ENCODE data around the gene IL20RB. TPM values are rescaled to one million over a fixed set of nuclear protein-coding genes. Genes with fewer than 3 reads are reported as not detected.
"Not testable (repeated sequence)": the region's sequence is repeated elsewhere in the genome, so short reads cannot be mapped to it uniquely, and the experiment has no call there.

IL20RB gene
- total RNA-seq, 3 donors from 2014 or later, result 0.60 to 1.7 (median 1.2) TPM

DNA sequence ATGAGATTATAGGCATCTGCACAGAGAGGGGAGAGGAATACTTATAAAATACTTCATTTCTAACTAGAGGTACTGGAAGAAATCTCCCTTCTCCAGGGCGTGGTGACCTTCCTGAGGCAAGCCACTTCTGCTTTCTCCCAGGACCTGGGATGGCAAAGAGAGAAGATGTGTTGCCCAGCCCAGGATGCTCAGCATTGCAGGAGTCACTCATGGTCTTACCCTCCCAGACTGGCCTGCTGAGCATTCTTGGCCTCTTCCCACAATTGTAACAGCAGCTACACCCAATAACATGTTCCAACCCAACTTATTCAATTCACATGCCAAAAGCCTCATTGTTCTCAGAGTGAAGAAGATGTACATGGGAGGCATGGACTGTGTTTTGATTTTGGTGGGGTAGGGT is 37.9 kb downstream of the IL20RB start:
- TF ChIP-seq, protein P1, sequence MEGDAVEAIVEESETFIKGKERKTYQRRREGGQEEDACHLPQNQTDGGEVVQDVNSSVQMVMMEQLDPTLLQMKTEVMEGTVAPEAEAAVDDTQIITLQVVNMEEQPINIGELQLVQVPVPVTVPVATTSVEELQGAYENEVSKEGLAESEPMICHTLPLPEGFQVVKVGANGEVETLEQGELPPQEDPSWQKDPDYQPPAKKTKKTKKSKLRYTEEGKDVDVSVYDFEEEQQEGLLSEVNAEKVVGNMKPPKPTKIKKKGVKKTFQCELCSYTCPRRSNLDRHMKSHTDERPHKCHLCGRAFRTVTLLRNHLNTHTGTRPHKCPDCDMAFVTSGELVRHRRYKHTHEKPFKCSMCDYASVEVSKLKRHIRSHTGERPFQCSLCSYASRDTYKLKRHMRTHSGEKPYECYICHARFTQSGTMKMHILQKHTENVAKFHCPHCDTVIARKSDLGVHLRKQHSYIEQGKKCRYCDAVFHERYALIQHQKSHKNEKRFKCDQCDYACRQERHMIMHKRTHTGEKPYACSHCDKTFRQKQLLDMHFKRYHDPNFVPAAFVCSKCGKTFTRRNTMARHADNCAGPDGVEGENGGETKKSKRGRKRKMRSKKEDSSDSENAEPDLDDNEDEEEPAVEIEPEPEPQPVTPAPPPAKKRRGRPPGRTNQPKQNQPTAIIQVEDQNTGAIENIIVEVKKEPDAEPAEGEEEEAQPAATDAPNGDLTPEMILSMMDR (IDR thresholded peaks at IDR 0.05), result no peak
- Histone ChIP-seq H3K36me3 (ENCODE audit: low read depth) (no peaks in the 10 kb centered on the region), H3K4me1 (ENCODE audit: low read depth) (peaks cover 15% of the 10 kb centered on the region), H3K9me3 (no peaks in the 10 kb centered on the region), H3K4me3 (no peak overlapping the region)
- peak; percentile 39 for ATAC-seq
- intact Hi-C loops (cut with DNase I, micrococcal nuclease), result no loop called here
- DNase-seq, result no peak

GRCh38 chr3:137000039-137000438 is 42.3 kb downstream of the IL20RB start:
- Histone ChIP-seq H3K4me3 (no peak overlapping the region), H3K4me1 (ENCODE audit: low read depth) (peaks cover 7% of the 10 kb centered on the region), H3K9me3 (no peaks in the 10 kb centered on the region), H3K36me3 (ENCODE audit: low read depth) (no peaks in the 10 kb centered on the region)
- intact Hi-C loops (cut with DNase I, micrococcal nuclease), result no loop called here
- DNase-seq (no peak), ATAC-seq (no peak)
- TF ChIP-seq, protein P1 (IDR thresholded peaks at IDR 0.05), result no peak

- ATAC-seq; H3K36me3 ChIP-seq (ENCODE audit: low read depth); intact Hi-C loops (cut with DNase I, micrococcal nuclease); H3K4me1 ChIP-seq (ENCODE audit: low read depth); H3K9me3 ChIP-seq; DNase-seq; H3K4me3 ChIP-seq: not testable (repeated sequence)
Measured at GRCh38 chr3:137007376-137007775, 49.6 kb downstream of the IL20RB start.

- H3K4me3 ChIP-seq, result no peak overlapping the region
- no peak for ATAC-seq
- no peaks in the 10 kb centered on the region for H3K9me3 ChIP-seq
- no peak for DNase-seq
- TF ChIP-seq, protein P1 (IDR thresholded peaks at IDR 0.05), result no peak
- no peaks in the 10 kb centered on the region for H3K36me3 ChIP-seq (ENCODE audit: low read depth)
- no peaks in the 10 kb centered on the region for H3K4me1 ChIP-seq (ENCODE audit: low read depth)
- intact Hi-C loops (cut with DNase I, micrococcal nuclease), result no loop called here
Measured at GRCh38 chr3:137008131-137008530, 50.3 kb downstream of the IL20RB start.

DNA sequence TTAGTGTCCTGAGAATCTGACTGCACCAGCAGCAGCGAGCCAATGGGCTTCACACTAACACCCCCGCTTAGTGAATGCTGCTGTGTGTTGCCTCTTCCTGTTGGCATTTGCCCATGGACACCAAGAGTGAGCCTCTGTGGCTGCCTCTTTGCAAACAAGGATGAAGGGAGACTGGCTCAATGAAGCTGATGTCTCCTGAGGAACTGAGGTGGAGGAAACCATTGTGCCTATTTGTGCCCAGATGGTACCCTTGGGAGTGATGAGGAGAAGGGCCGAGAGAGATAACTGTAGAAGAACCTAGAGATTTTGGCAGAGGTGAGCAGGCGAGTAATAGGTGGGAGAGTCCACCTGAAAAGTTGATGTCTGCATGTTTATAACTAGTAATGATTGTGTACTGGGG is 51.2 kb downstream of the IL20RB start:
- Histone ChIP-seq H3K36me3 (ENCODE audit: low read depth) (no peaks in the 10 kb centered on the region), H3K9me3 (no peaks in the 10 kb centered on the region), H3K4me3 (no peak overlapping the region), H3K4me1 (ENCODE audit: low read depth) (no peaks in the 10 kb centered on the region)
- ATAC-seq (no peak), DNase-seq (no peak)
- intact Hi-C loops (cut with DNase I, micrococcal nuclease), result no loop called here
- TF ChIP-seq, protein P1 (IDR thresholded peaks at IDR 0.05), result no peak

DNA sequence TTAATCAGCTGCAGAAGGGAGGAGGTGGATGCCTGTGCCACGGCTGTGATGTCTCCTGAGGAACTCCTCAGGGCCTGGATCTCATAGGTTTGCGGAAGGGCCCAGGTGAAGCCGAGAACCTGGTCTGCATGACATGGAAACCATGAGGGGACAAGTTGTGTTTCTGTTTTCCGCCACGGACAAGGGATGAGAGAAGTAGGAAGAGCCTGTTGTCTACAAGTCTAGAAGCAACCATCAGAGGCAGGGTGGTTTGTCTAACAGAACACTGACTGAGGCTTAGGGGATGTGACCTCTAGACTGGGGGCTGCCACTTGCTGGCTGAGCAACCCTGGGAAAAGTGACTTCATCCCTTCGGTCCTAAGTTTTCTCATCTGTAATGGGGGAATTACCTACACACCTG is 52.4 kb downstream of the IL20RB start:
- Histone ChIP-seq H3K36me3 (ENCODE audit: low read depth) (no peaks in the 10 kb centered on the region), H3K9me3 (no peaks in the 10 kb centered on the region), H3K4me1 (ENCODE audit: low read depth) (peaks cover 3% of the 10 kb centered on the region), H3K4me3 (no peak overlapping the region)
- TF ChIP-seq, protein P1 (IDR thresholded peaks at IDR 0.05), result no peak
- DNase-seq, result no peak
- intact Hi-C loops (cut with DNase I, micrococcal nuclease), result loop anchor here (5.0 to 10.0 kb wide), 4 partner anchors 253 to 935 kb away; no protein-coding TSS in a partner anchor
- ATAC-seq, result no peak

All from mucosa of descending colon (tissue), 3 donors.